Subcutaneous abdominal adipose tissue (tissue), 5 donors: ENCODE results near the gene RAD17.
"Not testable (repeated sequence)": the region's sequence is repeated elsewhere in the genome, so short reads cannot be mapped to it uniquely, and the experiment has no call there.

Experiments
- H3K27ac ChIP-seq: one replicate; pipeline ENCODE4 v1.7.0; 2013; ENCODE audit warnings: low read depth, mild to moderate bottlenecking, inconsistent platforms, low read length, moderate library complexity
- H3K27me3 ChIP-seq, 5 donors: one replicate each; pipeline ENCODE4 v1.7.0; 2013; ENCODE audit warnings: low read length in 5 of 5, inconsistent platforms in 1 of 5; ENCODE audit not compliant: control insufficient read depth in 5 of 5, insufficient read depth in 4 of 5
- H3K36me3 ChIP-seq, 5 donors: one replicate each; pipeline ENCODE4 v1.7.0; 2013; ENCODE audit warnings: low read length in 5 of 5; ENCODE audit not compliant: control insufficient read depth in 5 of 5, insufficient read depth in 5 of 5
- H3K4me1 ChIP-seq, 5 donors: one replicate each; pipeline ENCODE4 v1.7.0; 2013; ENCODE audit warnings: low read length in 5 of 5, mild to moderate bottlenecking in 3 of 5, moderate library complexity in 1 of 5; ENCODE audit not compliant: control insufficient read depth in 5 of 5, insufficient read depth in 5 of 5
- H3K4me3 ChIP-seq, 5 donors: one replicate each; pipeline ENCODE4 v1.7.0; 2013; ENCODE audit warnings: low read length in 5 of 5, low read depth in 1 of 5
- H3K9ac ChIP-seq, 5 donors: one replicate each; pipeline ENCODE4 v1.7.0; 2013; ENCODE audit warnings: low read length in 5 of 5, mild to moderate bottlenecking in 4 of 5, moderate library complexity in 3 of 5
- H3K9me3 ChIP-seq, 5 donors: one replicate each; pipeline ENCODE4 v1.7.0; 2013; ENCODE audit warnings: low read length in 5 of 5; ENCODE audit not compliant: control insufficient read depth in 5 of 5
- donor health status: healthy.
- donor health status: healthy.
- donor health status: healthy.
- donor health status: healthy.
- donor health status: healthy.

RAD17 gene

DNA sequence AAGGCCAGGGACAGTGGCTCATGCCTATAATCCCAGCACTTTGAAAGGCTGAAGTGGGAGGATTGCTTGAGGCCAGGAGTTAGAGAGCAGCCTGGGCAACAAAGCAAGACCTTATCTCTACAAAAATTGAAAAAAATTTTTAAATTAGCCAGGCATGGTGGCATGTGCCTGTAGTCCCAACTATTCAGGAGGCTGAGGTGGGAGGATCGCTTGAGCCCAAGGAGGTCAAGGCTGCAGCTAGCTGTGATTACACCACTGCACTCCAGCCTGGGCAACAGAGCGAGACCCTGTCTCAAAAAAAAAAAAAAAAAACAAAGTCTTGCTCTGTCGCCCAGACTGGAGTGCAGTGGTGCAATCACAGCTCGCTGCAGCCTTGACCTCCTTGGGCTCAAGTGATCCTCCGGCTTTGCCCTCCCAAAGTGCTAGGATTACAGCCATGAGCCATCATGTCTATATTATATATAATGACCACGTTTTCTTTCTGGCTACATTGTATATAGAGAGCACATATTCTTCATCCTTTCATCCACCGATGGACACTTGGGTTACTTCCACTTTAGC, 85.9 kb downstream of the RAD17 start:
- not testable (repeated sequence) for H3K27ac ChIP-seq, H3K4me3 ChIP-seq, H3K9me3 ChIP-seq, H3K36me3 ChIP-seq, H3K27me3 ChIP-seq, H3K4me1 ChIP-seq, H3K9ac ChIP-seq

DNA sequence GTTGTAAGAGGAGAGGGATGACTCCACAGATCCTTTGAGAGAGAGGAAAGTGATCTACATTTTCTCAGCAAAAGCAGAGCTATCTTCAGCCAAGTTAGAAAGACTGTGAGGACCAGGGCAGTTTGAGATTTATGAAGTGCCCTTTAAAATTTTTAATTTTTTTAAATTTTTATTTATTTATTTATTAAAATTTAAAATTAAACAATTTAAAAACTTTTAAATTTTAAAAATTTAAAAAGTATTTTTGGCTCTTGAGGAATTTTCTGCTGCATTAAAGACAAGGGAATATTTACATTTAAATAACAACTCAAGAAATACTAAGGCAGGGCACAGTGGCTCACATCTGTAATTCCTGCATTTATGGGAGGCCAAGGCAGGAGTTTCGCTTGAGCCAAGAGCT, 92.6 kb downstream of the RAD17 start:
- H3K27ac ChIP-seq: no peak overlapping the region
- H3K9ac ChIP-seq: no peak overlapping the region
- no peaks in the 10 kb centered on the region for H3K27me3 ChIP-seq
- no peaks in the 10 kb centered on the region for H3K36me3 ChIP-seq
- H3K4me1 ChIP-seq: no peaks in the 10 kb centered on the region
- H3K4me3 ChIP-seq: no peak overlapping the region
- no peaks in the 10 kb centered on the region for H3K9me3 ChIP-seq
